Fibroblast of skin of back (primary cell): ENCODE results near the gene ENPP7.

ENCODE experiments used
- DNase-seq: peaks from one replicate; pipeline ENCODE4 v3.0.0-alpha.2; 2013

The ENPP7 gene

DNA sequence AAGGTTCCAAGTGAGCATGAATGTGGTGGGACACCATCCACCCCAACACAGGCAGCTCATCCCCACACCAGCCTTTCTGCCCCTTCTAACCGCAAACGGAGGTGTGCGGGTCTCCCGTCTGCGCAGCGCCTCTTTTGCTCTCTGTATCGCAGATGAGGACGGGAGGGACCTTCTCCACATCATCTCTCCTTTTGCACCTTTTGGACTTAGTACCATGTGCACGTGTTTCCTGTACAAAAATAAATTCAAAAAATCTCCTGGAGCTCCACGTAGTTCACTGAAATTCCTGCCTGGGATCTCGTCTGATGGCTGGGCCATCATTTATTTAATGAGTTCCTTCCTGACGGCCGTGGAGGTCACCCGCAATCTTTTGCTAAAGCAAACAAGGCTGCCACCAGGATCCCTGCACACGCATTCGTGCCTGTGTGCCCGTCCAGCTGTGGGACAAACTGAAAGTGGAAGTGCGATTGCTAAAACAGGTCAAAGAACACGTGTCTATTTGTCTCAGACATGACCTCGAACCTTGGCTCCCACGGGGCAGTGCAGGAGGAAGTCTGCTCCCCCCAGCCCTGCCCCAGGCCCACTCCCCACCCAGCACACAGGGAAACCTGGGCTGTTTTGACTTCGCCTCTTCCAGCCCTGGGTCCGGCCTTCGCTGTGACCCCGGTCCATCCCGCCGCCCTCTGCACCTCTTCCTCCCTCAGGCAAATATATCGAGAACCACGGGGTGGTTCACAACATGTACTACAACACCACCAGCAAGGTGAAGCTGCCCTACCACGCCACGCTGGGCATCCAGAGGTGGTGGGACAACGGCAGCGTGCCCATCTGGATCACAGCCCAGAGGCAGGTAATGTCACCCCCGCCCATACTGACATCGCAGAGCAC is 2.3 kb downstream of the ENPP7 start:
- no peak for DNase-seq

DNA sequence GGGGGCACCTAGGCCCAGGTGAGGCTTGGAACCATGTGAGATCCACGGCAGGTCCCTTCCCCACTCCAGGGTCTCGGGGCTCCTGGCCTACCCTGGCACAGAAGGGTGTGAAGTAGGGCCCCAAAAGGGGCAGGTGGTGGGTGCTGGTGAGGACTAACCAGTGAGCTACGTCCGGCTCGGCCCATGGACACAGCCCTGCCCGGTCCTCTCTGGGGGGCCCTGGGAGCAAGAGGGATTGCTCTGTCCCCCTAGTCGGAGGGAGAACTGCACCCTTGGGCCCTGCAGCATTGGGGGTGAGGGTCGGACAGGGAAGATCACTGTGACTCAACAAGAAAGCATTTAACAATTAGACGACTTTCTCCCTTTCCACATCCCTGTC is 2.9 kb downstream of the ENPP7 start:
- DNase-seq, result no peak

DNA sequence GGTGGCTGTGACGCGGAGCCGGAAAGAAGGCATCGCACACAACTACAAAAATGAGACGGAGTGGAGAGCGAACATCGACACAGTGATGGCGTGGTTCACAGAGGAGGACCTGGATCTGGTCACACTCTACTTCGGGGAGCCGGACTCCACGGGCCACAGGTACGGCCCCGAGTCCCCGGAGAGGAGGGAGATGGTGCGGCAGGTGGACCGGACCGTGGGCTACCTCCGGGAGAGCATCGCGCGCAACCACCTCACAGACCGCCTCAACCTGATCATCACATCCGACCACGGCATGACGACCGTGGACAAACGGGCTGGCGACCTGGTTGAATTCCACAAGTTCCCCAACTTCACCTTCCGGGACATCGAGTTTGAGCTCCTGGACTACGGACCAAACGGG is 4.4 kb downstream of the ENPP7 start:
- no peak for DNase-seq

DNA sequence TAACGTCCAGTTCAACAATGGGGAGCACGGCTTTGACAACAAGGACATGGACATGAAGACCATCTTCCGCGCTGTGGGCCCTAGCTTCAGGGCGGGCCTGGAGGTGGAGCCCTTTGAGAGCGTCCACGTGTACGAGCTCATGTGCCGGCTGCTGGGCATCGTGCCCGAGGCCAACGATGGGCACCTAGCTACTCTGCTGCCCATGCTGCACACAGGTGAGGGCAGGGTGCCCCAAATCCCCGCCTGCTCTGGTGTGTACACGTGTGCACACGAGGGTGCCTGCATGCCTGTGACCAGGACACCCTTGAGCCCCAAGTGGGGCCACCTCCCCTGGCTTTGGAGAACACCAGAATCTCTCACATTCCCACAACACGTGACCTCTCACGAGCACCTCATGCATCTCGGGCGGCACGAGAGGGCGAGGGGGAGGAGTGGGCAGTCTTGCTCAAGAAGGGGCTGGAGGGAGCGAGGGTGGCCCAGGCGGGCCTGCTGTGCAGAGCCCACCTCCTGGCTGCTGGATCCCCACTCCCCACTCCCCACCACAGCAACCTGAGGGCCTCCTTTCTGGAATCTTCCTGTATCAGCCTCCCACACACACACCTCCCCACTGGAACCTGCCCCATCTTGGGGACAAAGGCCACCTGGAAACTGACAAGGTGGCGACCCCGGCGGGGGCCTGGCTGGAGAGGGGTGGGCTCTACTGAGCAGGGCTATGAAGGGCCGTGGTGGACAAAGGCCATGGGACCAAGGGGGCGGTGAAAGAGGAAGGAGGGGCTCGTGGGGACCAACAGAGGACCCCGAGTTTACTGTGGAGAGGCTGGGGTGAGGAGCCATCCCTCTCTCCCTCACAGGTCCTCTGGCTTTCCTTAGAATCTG is 6.5 kb downstream of the ENPP7 start:
- DNase-seq, result no peak

- DNase-seq, result no peak
Measured at GRCh38 chr17:79737922-79738578, 7.3 kb downstream of the ENPP7 start.

GRCh38 chr17:79738643-79739042 is 7.9 kb downstream of the ENPP7 start:
- DNase-seq, result no peak

DNA sequence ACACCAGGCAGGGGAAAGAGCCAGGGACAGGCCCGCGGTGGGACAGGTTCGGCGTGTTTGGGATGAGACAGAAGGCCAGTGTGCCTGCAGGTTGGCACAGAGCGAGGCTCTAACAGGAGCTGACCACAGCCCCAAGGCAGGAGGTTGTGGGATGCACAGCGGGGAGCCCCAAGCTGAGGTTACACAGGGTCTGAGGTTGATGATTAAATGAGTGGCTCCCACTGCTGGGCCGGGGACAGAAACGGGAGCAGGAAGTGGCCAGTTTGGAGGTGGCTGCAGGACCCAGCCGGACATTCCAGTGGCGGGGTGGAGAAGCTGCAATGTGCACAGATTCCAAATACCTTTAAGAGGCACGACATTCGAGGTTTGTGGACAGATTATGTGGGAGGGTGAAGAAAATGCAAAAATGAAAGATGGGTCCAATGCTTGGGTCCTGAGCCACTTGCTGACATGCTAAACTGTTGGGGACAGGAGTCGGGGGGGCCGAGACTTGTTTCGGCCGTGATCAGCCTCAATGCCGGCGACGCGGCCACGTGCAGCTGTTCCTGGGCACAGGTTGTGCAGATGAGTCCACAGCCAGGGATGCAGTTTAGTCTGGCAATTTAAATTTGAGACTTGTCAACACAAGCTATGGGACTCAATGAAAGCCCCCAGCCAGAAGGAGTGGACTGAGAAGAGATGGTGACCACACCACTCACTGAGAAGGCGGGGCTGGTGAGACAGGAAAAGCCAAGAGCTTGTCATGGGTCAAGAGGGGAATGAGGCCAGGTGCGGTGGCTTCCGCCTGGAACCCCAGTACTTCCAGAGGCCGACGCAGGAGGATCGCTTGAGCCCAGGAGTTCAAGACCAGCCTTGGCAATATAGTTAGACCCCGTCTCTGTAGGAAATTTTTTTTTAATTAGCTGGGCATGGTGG is 8.7 kb downstream of the ENPP7 start:
- DNase-seq, result peak; percentile 12

DNA sequence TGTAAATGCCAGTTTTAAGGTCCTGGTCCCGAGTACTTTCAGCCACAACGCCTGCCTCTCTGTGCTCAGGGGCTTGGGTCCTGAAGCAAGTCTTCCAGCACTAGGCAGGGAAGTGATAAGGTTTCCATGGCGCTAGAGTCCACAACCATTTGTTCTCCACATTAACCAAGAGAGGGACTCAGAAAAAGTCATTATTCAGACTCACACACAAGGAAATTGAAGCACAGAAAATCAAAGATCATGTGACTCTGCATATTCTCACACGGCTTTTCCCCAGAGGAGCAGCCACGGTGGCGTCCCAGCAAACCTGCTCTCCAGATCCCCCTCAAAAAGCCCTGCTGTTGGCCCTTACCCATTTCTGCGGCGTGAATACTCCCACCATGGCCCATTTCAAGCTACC is 9.7 kb downstream of the ENPP7 start:
- DNase-seq, result no peak

DNA sequence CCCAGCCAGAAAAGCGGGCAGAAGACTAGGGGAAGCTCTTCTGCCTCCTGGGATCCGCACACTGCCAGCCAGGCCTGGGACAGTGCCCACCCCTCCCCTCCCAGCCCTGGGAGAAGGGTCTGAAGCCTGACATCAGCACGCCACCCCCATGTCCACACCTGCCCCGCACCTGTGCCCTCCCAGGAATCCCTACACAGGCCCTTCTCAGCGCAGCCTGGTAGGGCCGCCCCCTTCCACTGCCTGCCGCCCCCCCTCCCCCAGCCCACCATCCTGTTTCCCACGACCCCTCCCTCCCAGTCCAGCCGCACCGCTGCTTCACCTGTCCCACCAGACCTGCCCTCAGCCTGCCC is 10.6 kb downstream of the ENPP7 start:
- no peak for DNase-seq

GRCh38 chr17:79741751-79742588 is 11.2 kb downstream of the ENPP7 start:
- peak; percentile 52 for DNase-seq

GRCh38 chr17:79742589-79742918 is 11.8 kb downstream of the ENPP7 start:
- DNase-seq, result no peak

- DNase-seq, result no peak
Measured at GRCh38 chr17:79742951-79743476, 12.3 kb downstream of the ENPP7 start.

GRCh38 chr17:79743614-79744013 is 12.9 kb downstream of the ENPP7 start:
- DNase-seq, result no peak

DNA sequence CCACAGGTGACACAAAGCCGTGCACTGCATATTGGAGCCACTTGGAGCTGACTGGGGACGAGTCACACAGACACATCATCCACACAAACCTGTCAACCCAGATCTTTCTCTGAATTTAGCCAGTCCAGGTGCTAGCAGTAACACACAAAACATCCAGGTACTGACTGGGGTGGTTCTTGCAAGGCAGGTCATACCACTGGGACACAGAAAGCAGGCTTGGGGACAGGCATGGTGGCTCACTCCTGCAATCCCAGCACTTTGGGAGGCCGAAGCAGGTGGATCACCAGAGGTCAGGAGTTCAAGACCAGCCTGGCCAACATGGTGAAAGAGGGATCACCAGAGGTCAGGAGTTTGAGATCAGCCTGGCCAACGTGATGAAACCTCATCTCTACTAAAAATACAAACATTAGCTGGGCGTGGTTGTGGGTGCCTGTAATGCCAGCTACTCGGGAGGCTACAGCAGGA is 14.9 kb downstream of the ENPP7 start:
- DNase-seq, result no peak

- no peak for DNase-seq
Measured at GRCh38 chr17:79746889-79747507, 16.3 kb downstream of the ENPP7 start.

GRCh38 chr17:79747508-79748294 is 17.0 kb downstream of the ENPP7 start:
- no peak for DNase-seq

DNA sequence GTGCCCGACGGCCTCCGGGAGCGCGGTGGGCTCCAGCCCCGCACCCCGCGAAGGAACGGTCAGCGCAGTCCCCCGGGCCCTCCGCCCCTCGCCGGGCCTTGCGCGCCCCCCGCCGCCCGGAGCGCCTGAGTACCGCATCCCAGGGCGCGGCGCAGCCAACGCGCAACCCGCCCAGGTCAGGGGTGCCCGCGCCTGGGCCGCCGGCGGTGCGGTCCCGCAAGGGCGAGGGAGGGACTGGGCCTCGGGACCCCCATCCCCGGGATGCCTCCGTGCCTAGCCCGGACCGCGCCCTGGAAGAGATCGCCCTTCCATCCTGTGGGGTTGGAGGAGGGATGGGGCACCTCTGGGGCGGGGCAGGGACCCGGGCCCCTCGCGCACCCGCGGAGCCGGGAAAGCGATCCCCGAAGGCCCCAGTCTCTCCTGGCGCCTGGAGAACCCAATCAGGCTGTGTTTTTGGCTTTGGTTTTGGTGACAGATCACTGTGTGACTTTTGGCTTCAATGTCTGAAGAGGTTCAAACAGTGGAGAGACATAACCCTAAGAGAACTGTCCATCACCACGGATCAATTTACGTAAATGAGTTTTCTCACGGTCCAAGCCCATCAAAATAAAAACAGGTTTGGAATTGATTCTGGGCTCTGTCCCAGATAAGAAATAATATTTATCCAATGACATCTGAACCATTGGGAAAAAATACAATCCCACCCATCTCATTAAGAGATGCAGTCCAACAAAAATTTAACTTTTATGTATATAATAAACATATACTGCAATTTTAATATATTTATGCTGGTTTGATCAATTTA is 17.8 kb downstream of the ENPP7 start:
- DNase-seq, result no peak

DNA sequence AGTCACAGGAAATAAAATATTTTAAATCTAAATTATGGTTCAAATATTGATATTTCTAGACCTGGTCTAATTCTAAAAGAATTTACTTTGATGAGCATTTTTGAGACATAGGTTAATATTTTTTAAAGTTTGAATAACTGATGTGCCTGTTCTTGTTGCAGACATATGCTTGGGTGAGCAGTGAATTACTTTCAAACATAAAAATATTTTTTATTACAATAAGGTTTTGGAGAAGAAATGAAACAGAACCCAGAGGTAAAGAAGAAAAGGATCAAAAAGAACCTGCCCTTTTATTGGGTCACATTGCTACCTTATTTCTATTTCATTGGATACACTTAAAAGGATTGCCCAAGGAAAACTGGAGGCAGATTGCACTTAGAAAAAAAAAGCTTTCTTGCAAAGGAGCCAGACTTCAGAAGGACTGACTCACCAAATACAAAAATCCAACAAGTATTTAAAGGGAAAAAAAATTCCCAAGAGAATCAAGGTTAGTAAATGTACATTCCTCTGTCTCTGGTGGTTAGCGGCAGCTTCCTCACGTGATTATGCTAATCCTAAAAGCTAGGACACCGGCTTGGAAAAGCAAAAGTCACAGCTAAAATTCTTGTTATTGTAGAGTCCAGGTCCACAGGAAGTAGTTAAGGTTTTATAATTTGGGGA is 18.5 kb downstream of the ENPP7 start:
- peak; percentile 77 for DNase-seq
